HG03457 (cell line): ENCODE measurements around the gene C9orf40.

Source experiments
- ATAC-seq: cut with Tn5 transposase; IDR thresholded peaks from one replicate; pipeline ENCODE4 v1.9.1; 2021; ENCODE audit warnings: moderate number of reproducible peaks; ENCODE audit not compliant: unreplicated experiment

C9orf40 gene

DNA sequence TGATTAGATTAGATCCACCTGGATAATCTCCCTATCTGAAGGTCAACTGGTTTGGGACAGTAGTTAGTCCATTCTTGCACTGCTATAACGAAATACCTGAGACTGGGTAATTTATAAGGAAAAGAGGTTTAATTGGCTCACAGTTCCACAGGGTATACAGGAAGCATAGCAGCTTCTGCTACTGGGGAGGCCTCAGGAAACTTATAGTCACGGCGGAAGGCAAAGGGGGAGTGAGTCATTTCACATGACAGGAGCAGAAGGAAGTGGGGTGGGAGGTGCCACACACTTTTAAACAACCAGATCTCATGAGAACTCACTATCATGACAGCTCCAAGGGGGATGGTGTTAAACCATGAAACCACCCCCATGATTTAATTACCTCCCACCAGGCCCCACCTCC, 9.9 kb downstream of the C9orf40 start:
- no peak for ATAC-seq

DNA sequence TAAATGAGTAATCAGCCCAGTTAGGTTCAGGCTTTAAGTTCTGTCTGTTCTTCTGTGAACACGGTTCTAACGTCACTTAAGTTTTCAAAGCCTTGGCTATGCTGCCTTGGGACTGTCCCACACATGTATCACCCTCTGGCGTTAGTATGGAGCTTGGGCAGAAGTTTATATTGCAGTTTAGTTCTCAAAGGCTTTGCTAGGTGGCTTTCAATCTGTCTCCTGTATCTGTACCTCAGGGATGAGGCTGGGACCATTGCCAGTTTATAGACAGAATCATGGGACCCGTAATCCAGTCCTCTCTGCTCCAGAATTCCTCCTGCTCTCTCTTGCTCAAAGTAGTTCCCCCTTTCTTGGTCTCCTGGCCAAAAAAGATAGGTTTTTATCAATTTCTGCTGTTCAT, 12.1 kb downstream of the C9orf40 start:
- ATAC-seq = no peak

DNA sequence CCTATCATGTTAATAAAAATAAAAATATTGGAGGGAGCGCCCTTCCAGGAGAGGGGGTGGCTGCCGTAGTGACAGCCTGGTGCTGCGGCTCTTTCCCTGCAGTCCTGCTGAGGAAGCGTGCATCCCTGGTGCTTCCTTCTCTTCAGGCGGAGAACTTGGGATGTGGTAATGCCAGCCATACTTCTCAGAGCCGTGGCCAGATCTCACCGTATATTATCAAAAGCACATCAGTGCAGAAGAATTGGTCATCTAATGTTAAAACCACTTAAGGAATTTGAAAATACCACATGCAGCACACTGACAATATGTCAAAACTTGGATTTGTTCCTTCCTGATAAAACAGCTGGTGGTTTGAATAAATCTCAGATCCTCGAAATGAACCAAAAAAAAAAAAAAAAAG, 17.7 kb downstream of the C9orf40 start:
- ATAC-seq = no peak

DNA sequence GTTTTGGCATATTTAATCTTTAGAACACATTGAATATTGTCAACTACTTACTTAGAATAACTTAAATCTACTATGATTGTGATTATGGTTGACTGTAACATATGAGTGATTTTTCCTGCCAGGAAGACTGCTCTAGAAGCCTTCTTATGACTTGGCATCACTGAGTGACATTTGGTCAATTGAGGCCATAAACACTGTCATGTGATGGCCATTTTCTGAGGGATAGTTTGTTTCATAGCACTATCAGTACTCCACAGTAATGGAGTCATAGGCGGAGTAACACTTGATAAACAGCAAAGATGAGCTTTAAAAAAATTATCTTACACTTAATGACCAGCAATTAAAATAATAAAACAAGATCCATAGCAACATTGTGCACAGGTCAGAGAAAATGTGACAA, 31.0 kb downstream of the C9orf40 start:
- ATAC-seq = no peak

DNA sequence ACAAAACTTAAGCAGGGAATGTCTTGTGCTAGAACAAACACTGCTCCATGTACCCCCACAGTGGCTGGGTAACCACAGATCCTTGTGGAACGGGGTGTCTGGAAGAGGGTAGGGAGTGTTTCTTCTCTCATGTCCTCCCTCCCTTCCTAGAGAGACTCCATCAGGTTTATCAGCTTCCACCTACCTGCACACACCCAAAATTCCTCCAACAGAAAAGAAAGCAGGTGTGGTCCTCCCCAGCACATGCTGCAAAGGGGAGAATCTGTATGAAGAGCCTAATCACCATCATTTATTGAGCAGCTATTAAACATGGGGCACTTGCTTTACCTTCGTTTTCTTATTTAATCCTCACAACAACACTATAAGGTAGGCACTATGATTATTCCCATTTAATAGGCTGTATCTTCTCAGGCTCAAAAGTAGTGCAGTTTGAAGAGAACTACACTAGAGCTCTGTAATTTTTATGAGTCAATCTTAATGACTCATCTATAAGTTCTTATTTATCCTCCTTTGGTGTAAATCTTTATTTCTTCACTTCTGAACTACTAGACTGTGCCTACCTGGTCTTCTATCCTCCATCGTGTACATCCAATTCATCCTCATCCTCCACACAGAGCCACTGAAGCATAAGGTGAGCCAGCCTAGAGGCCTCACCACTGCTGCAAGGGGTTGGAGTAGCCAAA, 31.6 kb downstream of the C9orf40 start:
- no peak for ATAC-seq

DNA sequence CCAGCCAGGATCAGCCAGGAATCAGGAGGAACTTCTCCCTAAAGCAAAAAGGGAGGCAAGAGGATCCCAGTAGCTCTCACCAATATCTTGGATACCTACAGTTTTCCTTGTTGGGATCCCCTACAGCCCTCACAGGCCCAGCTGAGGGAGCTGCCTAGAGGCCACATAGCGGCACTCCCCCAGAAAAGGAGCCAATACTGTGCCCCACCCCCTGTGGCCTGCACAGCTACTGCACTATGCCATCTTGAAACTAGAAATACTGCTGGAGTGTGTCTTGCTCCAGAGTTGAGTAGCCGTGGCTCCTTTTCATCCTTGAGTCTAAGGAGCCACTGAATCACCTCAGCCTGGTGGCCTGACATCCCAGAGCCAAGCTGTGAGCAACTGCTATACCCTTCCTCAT, 42.7 kb downstream of the C9orf40 start:
- ATAC-seq = no peak

DNA sequence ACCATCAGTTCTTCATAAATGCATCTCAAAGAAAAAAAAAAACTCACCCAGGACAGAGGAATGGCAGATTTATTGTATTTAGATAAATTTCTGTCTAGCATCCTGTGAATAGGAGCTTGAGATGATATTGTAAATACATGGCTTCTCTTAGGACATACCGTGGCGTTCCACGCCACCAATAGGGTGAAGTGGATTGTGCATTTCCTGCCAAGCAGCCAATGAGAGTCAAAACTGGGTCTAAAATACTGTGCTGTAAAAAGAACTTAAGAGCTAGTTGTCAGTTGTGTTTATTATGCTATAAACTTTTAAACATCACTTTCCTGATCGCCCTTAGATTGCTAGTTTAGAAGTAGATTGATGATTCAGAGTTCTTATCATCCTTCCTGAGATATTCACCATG, 44.0 kb downstream of the C9orf40 start:
- ATAC-seq = no peak

DNA sequence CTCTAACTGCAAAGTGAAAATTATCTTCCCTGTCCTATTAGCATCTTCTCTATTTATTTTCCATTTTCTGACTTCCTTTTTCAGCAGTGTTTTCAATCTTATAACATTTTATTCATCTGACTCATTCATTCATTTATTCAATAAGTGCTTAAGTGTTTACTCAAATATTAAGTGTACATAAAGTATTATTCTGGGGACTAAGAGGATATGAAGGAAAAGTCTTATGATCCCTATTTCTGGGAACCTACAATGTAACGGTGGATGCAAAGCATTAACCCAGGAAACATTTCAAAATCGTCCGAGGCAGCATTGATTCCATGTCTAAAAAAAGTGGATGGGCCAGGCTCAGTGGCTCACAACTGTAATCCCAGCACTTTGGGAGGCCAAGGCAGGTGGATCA, 45.6 kb downstream of the C9orf40 start:
- ATAC-seq = no peak

DNA sequence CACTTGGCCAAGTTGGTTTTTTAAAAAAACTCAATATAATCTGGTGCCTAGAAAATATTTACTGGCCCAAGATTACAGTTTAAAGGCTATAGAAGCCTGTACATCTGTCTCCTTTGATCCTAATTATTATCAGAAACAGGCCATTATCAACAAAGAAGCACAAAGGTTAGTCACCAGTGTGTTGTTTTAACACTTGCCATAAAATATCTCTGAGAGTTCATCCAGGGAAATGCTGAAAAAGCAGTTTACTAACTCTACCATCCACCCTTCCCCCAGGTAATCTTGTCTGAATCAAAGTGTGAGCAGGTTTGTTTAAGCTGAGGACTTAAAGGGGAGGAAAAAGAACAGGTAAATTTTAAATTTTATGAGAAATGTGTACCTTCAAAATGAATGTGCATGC, 51.7 kb downstream of the C9orf40 start:
- ATAC-seq = no peak
